ENCODE results near the gene NUP50.

The NUP50 gene

GRCh38 chr22:45196926-45197605, 33.3 kb downstream of the NUP50 start:
- DNase-seq, result no peak

GRCh38 chr22:45197606-45198462, 34.1 kb downstream of the NUP50 start:
- no peak for DNase-seq

GRCh38 chr22:45198463-45198795, 34.7 kb downstream of the NUP50 start:
- DNase-seq, result no peak

- DNase-seq, result no peak
Observed at GRCh38 chr22:45199723-45200122, 36.0 kb downstream of the NUP50 start.

GRCh38 chr22:45200230-45200629, 36.5 kb downstream of the NUP50 start:
- DNase-seq, result no peak

- no peak for DNase-seq
Observed at GRCh38 chr22:45200860-45201511, 37.3 kb downstream of the NUP50 start.

DNA sequence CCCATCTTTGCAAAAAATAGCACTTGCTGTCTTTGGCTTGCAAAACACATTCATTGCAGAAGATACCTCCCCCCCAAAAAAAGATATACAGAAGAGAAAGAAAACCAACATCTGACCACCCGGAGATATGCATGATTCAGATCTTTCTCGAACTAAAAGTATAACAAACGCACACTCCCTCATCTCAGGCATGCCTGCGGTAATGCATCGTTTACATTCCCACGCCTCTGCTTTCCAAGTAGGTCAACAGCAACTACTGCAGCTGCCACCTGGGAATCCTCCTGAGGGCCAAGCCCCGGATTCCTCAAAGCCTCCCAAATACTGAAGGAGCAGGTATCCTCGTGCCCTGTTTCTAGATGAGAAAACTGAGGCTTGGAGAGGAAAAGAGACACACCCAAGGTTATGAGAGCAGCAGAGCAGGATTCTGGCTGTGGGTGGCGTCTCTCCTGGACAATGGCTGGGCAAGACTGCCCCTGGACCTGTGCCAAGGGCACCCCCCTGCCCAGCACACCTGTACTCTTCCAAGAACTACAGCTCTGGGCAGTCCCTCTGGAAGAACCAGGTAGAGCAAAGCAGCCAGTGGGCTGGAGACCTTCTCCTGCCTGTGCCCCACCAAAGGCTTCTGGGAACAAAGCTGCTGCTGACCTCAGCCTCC, 38.1 kb downstream of the NUP50 start:
- DNase-seq, result no peak

- no peak for DNase-seq
Observed at GRCh38 chr22:45202333-45203149, 38.8 kb downstream of the NUP50 start.

DNA sequence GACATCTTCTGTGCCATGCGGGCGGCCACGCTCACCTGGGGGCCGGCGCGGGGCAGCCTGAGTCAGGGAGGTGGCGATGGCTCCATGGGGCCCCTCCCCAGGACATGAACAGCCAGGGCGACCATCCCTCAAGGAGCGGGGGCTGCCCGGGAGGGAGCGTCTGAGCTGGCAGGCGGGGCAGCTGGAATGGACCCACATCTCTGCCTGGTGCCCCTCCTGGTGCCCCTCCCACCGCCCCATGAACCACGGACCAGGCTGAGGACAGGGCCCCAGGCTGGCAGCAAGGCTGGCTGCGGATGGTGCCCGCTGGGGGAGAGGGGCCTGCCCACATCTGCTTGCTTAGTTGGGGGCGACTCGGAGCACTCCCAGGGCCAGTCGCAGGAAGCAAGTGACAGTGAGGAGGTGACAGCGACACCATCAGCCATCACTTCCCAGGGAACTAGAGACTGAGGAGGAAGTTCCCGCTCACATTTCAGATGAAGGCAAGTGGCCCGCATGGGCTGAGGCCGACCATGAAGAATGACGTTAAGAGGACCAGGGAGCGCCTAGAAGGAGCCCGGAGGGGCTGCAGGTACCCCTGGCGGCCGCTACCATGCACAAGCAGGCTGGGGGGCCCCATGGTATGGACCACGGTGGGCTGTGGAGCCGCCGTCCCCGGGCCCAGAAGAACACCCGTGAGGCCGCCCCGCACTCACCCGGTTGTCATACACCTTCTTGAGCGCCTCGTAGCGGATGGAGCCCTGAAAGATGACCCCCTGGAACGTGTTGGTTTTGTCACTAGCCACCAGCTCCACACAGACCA, 39.6 kb downstream of the NUP50 start:
- DNase-seq, result no peak

DNA sequence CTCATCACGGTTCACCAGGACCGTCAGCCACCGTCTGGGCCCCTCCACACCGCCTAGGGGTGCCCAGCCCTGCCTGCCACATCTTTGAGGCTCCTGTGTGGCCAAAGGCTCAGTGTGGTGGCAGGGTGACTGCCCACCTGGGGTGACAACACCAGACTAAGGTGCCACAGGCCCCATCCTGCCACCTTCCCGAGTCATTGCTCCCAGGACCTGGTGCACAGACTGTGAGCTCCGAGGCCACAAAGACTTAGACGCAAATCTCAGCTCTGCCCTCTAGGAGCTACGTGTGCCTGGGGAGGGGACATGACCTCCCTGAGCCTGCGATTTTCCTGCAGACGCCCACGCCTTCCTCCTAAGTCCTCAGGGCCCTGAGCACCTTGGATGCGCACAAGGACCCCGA, 40.5 kb downstream of the NUP50 start:
- no peak for DNase-seq

GRCh38 chr22:45204819-45205218, 41.1 kb downstream of the NUP50 start:
- no peak for DNase-seq

GRCh38 chr22:45205276-45205925, 41.7 kb downstream of the NUP50 start:
- DNase-seq, result no peak

DNA sequence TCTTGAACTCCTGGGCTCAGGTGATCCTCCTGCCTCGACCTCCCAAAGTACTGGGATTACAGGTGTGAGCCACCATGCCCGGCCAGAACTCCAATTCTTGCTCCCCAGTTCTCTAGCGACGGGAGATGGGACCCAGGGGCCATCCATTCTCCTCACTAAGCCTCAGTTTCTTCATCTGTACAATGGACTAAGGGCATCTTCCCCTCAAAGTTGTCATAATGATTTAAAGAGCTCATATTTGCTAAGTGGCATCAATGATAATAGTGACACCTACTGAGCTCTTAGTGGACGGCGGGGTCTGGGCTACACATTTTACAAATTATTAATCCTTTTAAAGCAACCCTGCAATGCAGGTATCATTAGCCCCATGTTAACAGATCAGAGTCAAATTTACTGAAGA, 42.5 kb downstream of the NUP50 start:
- no peak for DNase-seq

DNA sequence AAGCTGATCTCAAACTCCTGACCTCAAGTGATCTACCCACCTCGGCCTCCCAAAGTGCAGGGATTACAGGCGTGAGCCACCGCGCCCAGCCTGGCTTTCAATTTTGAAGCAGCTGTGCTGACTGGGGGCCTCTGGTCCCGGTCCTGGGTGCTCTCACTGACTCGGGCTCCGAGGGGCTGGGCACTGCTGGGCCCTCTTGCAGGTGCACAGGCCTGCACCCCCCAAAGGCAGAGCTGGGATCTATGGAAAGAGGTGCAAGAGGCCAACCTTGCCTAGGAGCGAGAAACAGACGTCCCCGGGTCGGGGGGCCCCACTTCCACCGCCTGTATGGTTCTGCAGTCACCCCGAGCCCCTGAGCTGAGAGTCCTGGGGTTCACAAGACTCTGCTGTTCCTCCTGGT, 43.8 kb downstream of the NUP50 start:
- no peak for DNase-seq

DNA sequence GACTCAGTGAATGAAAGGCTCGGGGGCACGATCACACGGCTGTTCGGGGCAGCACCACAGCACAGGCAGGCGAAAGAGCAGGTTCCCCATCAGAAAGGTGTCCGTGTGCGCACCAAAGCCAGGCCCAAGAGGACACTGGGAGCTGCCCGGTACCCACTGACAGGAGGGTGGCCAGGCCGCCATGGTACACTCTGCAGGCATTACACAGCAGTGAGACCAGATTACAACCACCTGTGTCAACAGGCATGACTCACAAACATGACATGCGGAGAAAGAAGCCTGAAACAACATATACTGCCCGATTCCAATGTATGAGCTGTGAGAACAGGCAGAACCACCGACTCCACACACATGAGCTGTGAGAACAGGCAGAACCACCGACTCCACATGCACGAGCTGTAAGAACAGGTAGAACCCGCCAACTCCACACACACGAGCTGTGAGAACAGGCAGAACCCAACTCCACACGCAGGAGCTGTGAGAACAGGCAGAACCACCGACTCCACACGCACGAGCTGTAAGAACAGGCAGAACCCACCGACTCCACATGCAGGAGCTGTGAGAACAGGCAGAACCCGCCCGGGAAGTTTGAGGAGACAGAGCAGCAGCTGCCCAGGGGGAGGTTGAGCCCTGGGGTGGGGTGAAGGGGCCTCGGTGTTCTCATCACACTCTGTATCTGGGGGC, 44.4 kb downstream of the NUP50 start:
- no peak for DNase-seq

DNA sequence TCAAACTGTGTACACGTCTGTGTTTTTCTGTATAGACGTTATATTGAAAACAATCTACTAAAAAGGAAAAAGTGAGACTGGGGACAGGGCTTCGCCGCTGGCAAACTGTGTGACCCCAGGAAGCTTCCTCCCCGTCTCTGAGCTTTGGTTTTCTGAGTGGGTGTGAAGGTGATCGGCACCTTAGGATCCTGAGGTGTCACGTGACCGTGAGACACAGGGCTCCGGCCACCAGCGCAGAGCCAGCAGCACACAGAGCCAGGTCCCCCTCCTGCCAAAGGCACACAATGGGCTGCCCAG, 44.9 kb downstream of the NUP50 start:
- DNase-seq, result no peak

- DNase-seq, result peak; percentile 35
Observed at GRCh38 chr22:45208993-45209838, 45.5 kb downstream of the NUP50 start.

- no peak for DNase-seq
Observed at GRCh38 chr22:45210174-45210573, 46.4 kb downstream of the NUP50 start.

DNA sequence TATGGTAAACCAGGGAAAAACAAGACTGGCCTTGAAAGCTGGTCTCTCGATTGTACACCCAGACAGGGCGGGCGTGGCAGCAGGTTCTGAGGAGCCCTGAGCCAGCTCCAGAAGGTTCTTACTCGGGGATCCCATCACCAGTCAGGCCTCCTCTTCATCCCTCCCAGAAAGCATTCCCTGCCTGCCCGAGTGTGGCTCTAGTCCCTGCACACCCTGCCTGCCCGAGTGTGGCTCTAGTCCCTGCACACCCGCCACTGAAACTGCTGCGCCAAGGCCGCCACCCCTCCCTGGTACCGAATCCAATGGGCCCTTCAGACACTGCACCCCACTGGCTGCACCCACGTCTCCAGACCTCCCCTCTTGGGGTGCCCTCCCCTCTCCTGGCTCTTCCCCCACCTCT, 46.9 kb downstream of the NUP50 start:
- DNase-seq, result no peak

GRCh38 chr22:45210991-45211390, 47.3 kb downstream of the NUP50 start:
- DNase-seq, result no peak

All from CD4-positive, alpha-beta T cell treated with Interleukin-10 for 1 hour (primary cell).